HG02623 (cell line): ENCODE measurements around the gene MRPL55.
"Not testable (repeated sequence)": the region's sequence is repeated elsewhere in the genome, so short reads cannot be mapped to it uniquely, and the experiment has no call there.

ENCODE experiments used
- ATAC-seq: cut with Tn5 transposase; IDR thresholded peaks from one replicate; pipeline ENCODE4 v1.9.1; 2021; ENCODE audit warnings: moderate library complexity; ENCODE audit not compliant: unreplicated experiment

Gene MRPL55

DNA sequence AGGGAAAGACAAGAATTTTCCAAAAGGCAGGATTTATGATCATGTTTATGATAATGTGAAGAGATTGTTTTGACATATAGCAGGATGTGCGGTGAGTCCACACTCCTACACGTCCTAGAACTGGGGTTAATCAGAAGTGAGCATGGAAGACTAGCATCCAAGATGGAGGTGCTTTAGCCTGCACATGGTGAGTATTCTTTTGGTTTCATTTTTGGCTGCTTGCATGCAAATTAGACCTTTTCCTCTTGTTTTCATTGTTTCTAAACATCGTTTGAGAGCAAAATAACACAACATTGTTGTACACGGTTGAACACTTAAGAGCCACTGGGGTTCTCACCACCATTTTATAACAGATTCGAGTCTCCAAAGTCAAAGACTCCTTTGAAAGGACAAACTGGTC, 16.1 kb upstream of the MRPL55 start:
- ATAC-seq, result no peak

DNA sequence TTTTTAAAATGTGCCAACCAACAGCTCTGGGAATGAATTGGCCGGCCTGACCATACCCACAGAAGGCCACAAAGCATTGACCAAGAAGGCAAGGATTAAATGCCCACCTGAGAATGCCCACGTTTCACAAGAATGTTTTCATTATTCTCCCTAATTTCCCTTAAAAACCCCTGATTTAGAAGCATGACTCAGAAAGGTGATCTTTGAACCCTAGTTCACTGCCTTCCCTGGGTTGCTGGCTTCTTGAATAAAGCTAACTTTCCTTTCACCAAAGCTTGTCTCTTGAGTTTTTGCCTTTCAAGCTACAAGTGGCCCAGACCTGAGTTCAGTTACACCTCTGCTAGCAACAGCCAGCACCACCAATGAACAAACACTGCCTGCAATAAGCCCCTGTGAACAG, 14.4 kb upstream of the MRPL55 start:
- ATAC-seq, result no peak

DNA sequence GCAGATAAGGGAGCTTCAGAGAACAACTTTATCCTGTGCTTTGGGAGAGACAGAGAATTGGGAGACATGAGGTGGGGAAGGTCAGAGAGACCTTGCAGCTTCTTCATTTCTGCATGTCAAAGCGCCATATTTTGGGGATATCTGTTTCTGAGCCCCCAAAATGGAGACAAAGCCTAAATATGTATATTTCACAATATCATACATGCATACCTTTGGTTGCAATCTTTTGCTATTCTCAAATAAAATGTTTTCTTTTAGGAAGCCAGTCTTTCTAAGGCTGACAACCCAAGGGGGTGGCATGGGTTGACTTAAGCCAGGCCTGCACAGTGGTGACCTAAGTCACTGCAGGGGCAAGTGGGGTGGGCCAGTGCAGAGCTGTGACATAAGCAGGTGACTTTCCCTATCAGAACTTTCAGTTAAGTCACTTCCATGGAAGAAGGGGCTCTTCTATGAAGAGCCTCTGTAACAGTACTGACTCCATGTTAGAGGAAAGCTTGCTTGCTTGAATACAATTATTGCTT, 13.9 kb upstream of the MRPL55 start:
- no peak for ATAC-seq

DNA sequence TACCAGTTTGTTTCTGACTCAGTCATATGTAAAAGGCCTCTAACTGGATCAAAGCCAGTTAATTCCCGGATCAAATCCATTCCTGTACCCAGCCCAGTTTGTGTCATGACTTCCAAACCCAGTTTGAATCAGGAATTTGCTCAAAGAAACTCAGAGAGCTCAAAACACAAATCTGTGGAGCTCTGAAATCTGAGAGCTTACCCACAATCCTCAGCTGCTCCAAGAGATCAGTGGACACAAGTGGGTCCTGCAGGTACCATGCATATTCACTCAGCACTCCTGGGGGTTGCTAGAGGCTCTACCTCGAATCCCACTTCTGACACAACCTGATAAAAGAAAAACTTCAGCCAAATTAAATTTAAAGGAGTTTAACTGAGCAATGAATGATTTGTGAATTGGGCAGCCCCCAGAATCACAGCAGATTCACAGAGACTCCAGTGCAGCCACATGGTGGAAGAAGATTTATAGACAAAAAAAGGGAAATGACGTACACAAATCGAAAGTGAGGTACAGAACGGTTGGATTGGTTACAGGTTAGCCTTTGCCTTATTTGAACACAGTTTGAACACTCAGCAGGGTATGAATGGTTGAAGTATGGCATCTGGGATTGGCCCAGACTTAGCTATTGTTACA, 11.9 kb upstream of the MRPL55 start:
- ATAC-seq, result no peak

DNA sequence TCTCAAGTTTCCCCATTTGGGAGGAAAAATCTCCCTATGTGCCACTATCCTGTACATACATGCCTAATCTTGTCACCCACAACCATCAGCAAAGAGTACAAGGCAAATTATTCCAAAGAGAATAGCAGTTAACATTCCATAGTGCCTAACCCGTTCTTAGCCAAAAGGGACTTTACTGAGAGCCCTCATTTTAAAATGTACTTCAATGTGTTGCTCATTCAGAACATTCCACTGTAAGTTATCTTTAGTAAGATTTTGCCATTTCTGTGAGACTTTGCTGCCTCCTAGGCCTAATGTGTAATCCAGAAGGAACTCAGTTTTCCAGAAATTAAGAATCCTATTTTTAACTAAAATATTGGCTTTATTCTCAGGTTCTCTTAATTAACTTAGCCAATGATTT, 11.3 kb upstream of the MRPL55 start:
- ATAC-seq, result no peak

DNA sequence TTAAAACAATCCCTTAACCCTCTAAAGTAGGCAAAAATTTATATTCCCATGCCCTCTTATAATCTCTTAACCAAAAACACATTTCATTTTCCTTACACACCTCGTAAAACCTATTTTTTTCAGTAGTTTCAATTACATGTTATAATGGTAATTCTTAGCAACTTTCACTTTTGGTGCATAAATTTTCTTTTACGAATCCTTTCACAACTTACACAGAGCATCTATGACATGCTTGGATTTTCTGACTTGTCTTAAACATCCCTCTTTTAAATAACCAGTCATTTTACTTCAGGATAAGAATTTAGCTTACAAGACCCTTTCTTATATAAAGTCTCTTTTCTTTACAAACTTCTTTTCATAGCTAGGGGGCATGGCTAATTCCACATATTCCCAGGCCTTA, 8.9 kb upstream of the MRPL55 start:
- ATAC-seq, result no peak

DNA sequence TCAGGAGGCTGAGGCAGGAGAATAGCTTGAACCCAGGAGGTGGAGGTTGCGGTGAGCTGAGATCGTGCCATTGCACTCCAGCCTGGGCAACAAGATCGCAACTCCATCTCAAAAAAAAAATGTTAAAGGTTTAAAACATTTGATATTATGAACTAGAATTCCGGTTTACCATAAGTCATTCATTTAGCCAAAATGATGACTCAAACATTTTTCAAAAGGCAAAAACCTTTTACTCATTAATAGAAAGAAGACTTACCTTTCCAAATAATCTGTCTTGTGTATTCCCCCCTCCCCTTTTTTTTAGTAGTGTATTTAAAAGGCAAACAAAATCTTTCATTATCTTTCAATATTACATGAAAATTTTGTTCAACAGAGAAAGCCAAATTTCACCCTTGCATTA, 8.2 kb upstream of the MRPL55 start:
- ATAC-seq, result no peak

DNA sequence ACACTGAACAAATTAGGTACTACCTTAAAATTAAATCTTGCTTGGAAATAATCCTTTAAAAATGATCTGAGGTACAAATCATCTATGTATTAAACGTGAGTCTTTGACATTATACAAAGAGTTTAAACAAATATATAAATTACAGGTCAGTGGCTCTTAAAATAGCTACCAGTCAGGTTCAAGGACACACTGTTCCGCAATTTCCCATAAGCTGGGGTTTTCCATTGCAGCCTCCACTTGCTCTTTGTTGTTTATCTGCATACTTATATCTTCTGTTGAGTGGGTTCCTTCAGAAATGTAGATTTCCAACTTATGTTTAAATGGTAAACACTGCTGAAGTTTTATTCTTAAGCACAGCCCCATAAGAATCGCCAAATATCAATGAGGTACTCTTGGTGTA, 5.7 kb upstream of the MRPL55 start:
- no peak for ATAC-seq

DNA sequence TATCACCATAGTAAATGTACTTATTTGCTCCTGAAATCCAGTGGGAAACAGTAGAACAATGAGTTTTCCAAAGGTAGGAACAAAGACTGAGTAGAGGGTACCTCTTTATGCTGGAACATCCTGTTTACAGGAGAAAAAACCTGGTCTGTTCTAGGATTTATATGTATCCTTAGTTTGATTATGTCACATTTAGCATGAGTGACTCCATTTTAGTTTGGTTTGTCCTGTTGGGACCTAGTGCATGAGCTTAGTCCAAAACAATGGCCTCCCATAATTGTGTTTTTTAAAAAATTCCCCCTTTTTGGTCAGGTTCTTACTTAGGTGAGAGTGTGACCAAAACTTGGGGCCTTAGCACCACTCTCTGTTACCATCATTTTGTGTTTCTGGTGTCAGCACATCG, 3.5 kb upstream of the MRPL55 start:
- ATAC-seq, result no peak

DNA sequence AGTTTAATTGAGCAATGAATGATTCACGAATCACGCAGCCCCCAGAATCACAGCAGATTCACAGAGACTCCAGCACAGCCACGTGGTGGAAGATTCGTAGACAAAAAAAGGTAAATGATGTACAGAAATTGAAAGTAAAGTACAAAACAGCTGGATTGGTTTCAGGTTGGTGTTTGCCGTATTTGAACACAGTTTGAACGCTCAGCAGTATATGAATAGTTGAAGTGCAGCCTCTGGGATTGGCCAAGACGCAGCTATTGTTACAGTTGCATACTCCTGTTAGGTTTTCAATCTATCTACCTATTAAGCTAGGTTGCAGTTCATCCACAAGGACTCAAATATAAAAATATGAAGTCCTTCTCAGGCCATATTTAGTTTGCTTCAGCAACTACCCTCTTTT, 3.1 kb upstream of the MRPL55 start:
- ATAC-seq, result no peak

DNA sequence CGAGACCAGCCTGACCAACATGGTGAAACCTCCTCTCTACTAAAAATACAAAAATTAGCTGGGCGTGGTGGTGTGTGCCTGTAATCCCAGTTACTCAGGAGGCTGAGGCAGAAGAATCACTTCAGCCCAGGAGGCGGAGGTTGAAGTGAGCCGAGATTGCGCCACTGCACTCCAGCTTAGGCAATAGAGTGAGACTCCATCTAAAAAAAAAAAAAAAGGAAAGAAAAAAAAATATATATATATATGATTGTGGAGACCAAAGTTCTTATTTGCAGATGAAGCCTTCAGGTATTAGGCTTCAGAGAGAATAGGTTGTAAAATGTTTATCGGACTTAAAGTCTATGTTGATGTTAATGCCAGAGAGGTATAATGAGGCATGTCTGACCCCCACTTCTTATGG, 2.2 kb upstream of the MRPL55 start:
- ATAC-seq, result not testable (repeated sequence)

DNA sequence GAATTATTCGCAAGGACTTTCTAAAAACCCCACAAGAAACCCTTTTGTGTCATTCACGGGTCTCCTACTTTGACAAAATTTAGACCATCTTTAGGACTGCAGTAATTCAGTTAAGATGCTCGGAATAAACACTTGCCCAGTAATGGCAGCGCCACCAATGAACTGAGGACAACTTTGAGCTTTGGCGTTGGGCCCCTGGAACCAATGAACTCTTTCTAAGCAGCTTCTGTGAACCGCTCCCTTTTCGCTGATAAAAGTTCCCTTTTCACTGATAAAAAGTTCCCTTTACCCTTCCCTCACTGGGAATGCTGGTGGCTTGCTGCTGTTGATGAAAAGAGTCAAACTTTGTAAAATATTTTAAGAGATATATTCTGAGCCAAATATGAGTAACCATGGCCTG, 1.5 kb upstream of the MRPL55 start:
- no peak for ATAC-seq

DNA sequence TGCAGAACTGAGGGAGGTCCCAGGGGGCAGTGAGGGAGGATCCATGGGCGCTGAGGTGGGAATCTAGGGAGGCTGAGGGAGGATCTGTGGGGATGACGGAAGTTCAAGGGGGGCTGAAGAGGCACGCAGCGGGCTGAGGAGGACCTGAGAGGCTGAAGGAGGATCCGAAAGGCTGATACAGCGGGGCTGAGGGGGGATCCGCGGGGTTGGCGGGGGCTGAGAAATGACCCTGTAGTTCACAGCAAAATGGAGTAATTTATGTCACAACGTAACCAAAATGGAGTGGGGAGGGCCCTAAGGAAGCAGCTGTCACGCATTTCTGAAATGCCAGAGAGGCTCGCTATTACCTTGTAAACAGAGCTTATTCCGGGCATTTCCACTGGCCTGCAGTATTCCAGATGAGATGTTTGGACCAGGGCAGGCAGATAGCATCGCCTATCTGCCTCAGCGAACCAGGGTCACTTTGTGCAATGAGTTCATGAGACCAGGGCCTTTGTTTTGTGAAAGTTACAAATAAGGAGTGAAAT, 926 bp upstream of the MRPL55 start:
- peak; percentile 8 for ATAC-seq

DNA sequence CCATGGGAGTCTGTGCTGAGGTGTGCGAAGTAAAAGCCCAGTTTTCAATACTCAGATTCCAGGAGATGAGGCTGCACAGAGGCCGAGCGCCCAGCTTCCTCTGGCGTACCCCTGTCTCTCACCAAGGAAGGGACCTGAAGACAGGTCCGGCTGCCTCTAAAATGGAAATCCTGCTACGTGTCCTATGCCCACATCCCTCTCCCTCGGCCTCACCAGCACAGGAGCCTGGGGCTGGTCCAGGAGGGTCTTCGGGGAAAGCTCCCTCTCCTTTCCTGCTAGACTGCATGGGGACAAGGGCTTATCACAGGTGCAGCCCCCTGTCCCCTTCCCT, 392 bp downstream of the MRPL55 start:
- no peak for ATAC-seq

DNA sequence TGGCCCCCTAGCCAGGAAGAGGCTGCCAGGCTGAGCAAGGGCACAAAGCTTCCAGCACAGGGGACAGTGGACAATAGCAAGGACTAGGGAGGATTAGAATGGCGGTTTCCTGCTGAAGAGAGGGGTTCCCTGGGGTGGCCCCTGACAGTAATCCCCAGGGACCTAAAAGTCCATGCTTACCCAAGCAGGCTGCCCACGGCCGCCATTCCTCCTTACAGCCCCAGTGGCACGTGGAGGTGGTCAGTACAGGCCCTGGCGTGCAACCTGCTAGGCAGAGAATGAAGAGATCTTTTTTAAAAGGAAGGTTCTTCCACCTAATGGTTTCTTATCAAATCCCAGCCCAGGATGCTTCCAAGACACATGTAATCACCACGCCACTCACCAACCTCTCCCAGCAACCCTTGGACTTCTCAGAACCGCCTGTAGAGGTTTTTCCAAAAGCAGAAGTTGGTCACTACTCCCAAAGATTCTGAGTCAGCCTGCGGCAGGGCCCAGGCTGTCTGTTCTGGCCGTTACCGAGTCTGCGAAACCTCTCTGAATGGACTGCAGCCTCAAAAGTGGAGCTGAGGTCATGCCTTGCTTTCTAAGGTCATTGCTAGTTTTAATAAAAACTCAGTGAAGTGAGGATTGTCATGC, 926 bp downstream of the MRPL55 start:
- no peak for ATAC-seq

DNA sequence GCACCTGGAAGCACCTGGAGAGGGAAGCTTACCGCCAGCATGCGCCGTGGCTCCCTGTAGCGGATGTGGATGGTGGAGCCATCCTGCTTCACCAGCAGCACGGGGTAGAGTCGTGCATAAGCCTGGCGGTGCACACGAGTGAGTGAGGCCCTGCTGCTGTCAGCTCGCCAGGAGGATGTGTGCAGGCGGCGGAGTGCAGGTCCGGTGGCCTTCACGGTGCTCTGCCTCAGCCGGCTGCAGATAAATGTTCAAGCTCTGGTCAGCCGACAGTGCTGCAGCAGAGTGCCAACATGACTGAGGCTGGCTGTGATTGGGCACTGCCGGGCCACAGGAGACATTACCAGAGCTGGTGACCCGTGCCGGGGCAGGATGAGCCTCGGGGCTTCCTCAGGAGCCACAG, 1.5 kb downstream of the MRPL55 start:
- ATAC-seq, result no peak

DNA sequence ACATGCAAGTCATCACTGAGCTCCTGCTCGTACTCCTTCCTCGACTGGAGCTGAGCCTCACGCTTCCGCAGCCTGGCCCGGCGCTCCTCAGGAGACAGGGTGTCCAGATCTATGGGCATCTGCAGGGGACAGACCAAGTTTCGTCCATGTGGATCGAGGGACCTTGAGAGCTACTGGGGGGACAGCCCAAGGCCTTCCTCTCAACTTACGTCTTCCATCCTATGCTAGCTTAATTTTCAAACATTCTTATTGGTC, 2.4 kb downstream of the MRPL55 start:
- ATAC-seq, result no peak

DNA sequence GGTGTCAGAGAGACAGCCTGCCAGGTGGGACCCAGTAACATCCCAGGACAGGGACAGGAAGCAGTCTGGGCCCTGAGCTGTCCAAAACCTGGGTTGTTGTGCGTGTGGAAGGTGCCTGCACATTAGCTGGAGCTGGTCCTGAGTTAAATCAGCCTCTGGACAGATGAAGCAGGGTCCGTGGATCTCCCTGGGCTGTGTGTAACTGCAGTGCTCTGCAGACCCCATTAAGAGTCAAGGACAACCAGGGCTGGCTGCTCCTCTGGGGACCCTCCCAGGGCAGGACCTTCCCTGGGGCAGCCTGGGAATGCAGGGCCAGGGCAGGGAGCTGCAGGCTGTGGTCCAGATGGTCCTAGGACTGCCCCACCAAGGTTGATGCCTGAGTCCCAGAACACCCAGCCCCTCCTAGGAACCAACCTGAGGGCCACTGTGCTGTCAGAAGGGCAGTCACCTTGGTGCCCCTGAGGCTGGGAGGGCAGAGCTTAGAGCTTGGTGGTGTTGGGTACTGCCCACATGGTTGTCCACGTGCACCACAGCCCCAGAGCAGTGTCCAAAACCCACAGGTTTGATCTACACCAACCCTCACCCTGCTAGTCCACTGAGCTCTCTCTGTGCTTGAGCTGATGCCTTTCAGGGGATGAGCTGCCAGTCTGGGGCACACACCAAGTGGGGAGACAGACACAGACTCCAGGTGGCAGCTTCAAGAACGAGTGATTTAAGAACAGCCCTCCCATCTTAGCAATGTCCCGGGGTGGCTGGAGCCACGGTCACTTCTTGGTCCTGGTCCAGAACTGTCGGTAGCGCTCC, 2.9 kb downstream of the MRPL55 start:
- ATAC-seq, result no peak

DNA sequence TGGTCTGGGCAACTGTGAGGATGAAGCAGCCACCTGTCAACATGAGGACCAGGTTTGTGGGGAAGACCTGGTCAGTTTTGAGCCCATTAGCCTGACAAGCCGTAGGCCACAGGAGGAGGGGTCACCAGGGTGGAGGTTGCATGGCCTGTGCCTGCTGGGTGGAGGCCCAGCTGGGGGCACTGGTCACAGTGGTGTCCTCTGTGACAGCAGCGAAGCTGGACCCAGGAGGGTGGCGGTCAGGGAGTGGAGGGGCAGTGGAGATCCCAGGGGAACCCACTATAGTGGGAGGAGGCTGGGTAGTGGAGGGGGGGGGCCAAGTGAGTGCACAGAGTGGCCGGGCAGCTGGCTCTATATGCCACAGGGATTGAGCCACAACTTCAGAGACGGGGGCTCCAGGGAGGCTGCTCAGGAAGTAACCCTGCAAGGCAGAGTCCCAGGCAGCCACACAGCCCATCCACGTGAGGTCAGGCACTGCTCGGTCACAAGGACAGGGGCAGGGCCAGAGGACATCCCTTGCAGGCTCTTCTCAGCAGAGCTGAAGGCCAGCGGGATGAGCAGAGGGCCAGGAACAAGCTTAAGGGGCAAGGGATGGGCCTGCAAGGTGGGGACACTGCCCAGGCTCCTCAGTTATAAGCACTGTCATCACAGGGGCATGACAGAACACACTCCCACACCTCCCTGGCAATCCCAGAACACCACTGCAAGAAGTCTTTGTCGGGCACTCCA, 3.7 kb downstream of the MRPL55 start:
- no peak for ATAC-seq

DNA sequence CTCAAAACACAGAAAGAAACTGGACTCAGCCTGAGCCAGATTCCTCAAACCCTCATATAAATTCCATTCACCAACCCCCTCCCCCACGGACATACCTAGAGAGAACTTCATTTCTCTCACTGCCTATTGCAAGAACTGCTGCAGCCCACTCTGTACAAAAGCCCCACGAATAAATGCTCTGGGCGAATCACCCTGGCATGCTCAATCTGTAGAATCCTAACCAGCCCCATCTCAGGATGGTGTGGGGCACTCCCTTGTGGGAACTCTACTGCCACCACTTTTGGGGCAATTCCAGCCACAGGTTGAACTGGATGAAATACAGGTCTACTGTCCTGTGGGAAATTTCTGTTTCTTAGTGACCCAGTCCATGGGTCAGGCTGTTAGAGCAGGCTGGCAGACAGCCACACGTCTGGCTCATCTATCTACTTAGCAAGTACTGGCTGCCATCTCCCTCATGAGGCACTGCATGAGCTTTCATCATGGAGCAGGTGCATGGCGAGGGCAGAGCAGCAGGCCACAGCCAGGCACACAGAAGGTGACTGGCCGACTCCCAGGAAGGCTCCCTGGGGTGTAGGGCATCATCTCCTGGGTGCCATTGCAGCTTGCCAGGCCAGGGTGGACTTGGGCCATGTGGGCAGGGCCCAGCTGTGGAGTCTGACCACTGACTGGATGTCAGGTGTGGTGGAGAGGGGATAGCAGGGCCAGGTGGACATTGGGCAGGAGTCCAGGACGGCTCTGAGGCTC, 4.4 kb downstream of the MRPL55 start:
- no peak for ATAC-seq
